NCI-H2196 treated with DMSO at 0.1 percent for 48 hours (cell line): ENCODE measurements around the gene KCNH1.
"Not testable (repeated sequence)": the region's sequence is repeated elsewhere in the genome, so short reads cannot be mapped to it uniquely, and the experiment has no call there.

Source experiments
- DNase-seq: peaks from one replicate; lab custom pipeline; 2025; ENCODE audit not compliant: unreplicated experiment; lab: John Stamatoyannopoulos, UW

The KCNH1 gene

DNA sequence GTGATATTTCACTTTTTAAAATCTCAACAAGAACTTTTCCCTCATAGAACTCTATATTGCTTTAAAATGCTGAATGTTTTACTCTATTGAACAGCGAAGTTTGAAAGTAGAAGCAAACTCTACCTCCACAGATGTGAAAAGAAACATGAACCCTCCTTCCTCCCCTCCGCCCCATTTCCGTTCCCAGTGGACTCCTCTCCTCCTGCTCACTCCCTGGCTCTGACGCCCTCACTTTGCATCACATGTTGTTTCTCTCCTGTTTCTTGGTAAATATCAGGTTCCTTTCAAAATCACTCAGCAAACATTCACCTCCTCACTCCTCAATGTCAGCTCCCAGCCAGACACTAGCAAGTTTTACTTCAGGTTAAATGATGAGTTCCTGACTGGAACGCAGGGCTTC is 34.6 kb downstream of the KCNH1 start:
- DNase-seq = no peak

- no peak for DNase-seq
Measured at GRCh38 chr1:211095381-211095780, 38.6 kb downstream of the KCNH1 start.

- no peak for DNase-seq
Measured at GRCh38 chr1:211092955-211093354, 41.0 kb downstream of the KCNH1 start.

DNA sequence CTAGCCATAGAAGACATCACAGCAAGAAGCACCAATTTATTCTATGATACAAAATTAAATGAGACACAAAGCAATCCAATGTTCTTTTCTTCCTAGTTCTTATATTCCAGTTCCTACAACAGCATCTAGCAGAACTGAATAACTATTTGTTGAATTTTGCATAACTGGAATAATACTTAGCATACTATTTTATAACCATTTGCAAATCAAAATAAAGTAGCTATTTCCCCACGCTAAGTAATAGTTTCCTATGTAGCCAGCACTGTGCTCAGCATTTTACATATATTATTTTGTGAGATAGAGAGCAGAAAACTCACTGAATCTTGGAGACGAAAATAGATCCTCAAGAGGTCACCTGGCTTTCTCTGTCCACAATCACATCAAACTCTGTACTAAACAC is 42.1 kb downstream of the KCNH1 start:
- DNase-seq = no peak

DNA sequence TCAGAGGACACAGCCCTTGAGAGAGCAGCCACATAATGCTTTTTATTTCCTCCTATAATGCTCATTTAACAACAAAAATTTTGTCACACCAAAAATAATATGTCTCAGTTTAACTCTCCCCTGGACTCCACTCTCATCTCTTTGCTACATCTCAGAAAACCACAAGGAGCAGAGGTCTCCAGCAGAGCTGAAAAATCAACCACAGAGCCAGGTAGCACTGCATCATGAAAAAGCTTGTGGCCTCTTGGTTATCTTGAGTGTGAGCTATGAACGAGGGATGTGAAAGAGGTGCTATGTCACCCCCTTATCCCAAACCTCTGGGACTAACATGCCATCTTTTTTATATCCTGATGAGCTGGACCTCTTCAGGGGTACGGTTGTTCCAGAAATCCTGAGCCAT is 44.4 kb downstream of the KCNH1 start:
- no peak for DNase-seq

GRCh38 chr1:211088156-211088555 is 45.8 kb downstream of the KCNH1 start:
- DNase-seq = no peak

DNA sequence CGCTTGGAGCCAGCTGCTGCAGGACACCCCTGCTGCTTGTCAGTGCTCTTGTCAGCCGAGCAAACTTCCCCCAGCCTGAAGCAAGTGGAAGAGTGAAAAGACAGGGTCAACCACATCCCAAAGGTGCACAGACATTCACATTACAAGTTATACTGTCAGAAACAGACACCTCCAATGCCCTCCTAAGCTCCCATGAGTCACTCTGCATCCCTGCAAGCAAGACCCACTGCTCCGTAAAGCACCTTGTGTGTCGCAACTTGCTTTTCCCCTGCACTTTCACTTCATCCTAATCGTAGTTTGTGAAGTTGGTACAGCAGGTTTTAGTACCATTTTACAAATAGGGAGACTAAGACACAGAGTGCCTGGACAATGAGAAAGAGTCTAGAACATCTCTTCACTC is 51.1 kb downstream of the KCNH1 start:
- no peak for DNase-seq

GRCh38 chr1:211081447-211081846 is 52.5 kb downstream of the KCNH1 start:
- not testable (repeated sequence) for DNase-seq

DNA sequence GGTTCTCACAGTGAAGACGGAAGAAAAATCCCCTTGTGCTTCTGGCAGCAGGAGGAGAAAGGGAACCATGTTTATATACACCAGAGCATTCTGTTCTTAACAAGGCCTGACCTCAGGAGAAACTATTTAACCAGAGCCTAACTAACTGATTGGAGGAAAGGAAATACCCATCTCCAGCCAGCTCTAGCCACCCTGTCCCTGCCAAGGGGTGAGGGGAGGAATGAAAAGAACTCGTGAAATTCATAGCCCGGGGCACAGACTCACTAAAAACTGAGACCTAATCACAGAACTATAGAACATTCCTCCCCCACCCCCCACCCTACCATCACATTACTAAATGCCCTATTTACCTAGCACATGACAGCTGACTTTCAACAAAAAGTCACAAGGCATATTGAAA is 65.0 kb downstream of the KCNH1 start:
- no peak for DNase-seq

GRCh38 chr1:211066781-211067384 is 67.1 kb downstream of the KCNH1 start:
- no peak for DNase-seq

DNA sequence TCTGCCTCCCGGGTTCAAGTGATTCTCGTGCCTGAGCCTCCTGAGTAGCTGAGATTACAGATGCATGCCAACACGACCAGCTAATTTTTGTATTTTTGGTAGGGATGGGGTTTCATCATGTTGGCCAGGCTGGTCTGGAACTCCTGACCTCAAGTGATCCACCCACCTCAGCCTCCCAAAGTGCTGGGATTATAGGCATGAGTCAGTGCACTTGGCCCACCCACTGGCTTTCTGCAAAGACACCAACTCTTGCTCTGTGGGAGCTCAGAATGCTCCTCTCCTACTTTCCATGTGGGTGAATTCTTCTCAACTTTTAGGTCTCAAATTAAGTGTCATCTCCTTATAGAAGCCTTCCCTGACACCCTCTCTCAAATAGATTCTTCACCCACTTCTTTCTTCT is 92.1 kb downstream of the KCNH1 start:
- DNase-seq = not testable (repeated sequence)

- DNase-seq = no peak
Measured at GRCh38 chr1:211037095-211037494, 96.9 kb downstream of the KCNH1 start.

DNA sequence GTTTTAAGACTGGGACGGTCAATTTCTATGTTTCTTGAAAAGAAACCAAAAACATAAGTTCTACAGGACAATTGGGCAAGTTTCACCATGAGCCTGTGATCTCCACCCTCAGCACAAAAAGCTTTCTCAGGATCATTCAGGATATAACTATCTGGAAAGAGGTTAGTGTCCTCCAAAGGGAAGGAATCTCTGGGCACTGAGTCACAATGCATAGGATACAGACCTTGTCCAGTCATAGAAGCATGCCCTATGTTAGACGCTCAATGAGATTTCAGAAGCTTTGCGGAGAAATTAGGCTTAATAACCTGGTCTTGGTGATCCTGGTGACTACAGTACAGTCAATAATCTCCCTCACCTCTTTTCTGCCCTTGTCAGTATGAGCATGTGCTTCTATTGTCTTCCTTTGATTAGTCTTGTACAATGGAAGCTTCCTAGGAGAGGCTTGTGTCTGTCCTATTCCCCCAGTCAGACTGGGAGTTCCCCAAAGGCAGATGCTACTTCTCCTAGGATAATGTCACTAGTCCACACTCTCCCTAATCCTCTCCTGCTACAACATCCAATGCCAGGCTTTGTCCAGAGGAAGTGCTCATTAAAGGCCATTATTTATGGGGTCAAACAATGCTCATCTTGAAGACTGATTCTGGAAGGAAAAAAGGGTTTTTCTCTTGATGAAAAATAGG is 97.4 kb downstream of the KCNH1 start:
- no peak for DNase-seq

DNA sequence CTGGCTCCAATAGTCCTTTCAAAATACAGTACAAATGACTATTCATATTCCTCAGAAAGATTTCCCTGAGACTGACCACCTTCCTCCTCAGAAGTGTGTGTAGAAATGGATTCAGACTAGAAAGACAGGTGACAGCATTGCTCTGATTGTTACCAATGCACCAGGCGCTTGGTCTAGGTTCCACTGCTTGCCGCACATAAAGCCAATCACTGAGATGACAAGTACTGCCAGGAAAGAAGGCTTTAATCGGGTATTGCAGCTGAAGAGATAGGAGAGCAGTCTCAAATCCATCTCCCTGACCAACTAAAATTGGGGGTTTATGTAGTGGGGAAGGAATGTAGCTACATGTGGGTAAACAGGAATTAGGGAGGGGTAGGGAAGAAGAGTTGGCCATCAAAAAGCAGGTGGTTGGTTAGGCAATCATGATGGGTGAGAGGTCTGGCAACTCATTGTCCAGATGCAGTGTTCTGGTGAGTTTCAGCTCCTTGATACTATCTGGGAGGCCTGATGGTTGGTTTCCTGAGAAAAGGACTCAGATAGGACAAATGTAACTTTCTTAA is 98.0 kb downstream of the KCNH1 start:
- DNase-seq = no peak

- no peak for DNase-seq
Measured at GRCh38 chr1:211033921-211034525, 99.9 kb downstream of the KCNH1 start.

DNA sequence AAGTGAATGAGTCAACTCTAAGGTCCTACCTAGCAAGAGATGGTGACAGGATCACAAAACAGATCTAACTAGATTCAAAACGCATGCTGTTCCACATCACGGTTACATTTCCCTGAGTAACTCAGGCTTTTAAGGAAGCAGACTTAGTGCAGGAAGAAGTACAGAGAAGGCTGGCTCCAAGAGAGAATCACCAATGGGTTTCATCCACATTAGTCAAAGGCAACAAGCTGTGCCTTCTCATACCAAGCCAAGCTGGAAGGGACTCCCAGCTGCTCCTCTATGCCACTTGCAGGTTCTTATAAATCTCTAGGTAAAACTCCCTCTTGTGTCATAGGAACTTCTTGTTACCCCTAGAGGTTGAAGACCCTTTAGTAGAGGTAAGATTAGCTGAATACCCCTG is 109.0 kb downstream of the KCNH1 start:
- no peak for DNase-seq

GRCh38 chr1:211019266-211019665 is 114.7 kb downstream of the KCNH1 start:
- no peak for DNase-seq

DNA sequence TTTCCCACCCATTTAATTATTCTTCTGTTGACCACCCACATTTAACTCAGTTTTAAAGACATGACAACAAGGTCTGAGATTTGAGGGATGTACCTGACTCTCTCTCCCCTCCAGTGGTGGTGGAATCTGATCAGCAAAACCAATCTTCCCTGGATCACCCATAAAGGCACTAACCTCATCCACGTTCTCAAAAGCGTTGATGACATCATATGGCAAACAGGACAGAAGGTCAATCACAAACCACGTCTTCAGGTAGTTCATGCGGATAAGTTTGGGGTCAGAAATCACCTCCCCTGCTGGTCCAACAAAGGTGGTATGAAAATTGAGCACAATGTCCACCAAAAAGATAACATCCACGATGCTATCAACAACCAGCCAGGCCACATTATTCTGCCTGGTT is 115.3 kb downstream of the KCNH1 start:
- DNase-seq = no peak

DNA sequence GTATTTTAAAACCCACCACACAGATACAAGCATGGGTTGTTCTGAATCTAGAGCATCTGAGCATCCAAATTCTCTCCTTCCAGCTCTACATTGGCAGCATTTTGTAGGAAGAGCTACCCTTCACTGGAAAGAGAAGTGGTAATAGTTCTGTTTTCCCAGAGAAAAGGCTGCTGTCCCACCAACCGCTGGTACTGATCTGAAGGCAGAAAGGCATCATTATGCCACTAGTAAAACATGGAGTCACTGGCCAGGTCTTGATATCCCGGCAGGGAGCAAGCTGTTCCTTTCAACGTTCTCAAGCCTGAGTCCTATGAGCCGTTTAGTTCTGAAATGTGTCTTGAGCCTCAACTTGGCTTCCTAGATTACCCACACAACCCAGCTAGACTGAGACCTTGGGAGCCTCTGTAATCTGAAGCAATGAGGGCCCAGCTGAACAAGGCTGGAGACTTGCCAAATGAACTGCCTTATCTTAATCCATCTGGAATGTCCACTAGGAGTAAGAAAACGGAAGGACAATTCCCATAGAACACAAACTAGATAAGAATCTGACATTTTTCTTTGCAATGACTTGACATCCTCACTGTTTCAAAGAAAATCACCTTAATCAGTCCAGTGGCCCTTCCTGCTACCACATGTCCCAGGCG is 116.8 kb downstream of the KCNH1 start:
- DNase-seq = no peak

DNA sequence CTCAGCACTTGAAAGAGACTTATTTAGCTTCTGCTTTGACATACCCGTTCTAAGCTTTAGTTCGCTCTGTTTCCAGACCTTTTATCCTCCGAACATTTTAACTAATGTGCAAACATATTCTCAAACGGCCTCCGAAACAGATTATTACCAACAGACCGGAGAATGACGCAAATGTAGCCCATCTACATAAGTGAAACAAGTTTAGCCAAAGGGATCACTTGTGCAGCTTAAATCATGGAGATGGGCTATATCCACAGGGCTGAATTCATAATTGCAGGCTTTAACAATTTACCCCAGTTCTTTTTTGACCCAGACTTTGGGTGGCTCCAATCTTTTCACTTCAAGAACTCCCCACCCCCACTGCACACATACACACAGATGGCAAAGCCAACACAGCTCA is 119.7 kb downstream of the KCNH1 start:
- DNase-seq = no peak

- no peak for DNase-seq
Measured at GRCh38 chr1:211013346-211014240, 120.4 kb downstream of the KCNH1 start.
